GM18519 (cell line): Measurements from ENCODE around the gene MGAT4B.

ENCODE experiments used
- ATAC-seq: cut with Tn5 transposase; IDR thresholded peaks from one replicate; pipeline ENCODE4 v1.9.1; 2021; ENCODE audit warnings: mild to moderate bottlenecking, moderate library complexity; ENCODE audit not compliant: unreplicated experiment, low FRiP score

MGAT4B gene

GRCh38 chr5:179773686-179774040 is 33.0 kb downstream of the MGAT4B start:
- no peak for ATAC-seq

GRCh38 chr5:179772351-179772750 is 34.3 kb downstream of the MGAT4B start:
- ATAC-seq = no peak

GRCh38 chr5:179771311-179771895 is 35.3 kb downstream of the MGAT4B start:
- ATAC-seq = no peak

- ATAC-seq = no peak
Measured at GRCh38 chr5:179769796-179770195, 36.9 kb downstream of the MGAT4B start.

GRCh38 chr5:179769271-179769670 is 37.4 kb downstream of the MGAT4B start:
- no peak for ATAC-seq

- no peak for ATAC-seq
Measured at GRCh38 chr5:179768326-179769085, 38.2 kb downstream of the MGAT4B start.

GRCh38 chr5:179767496-179768100 is 39.1 kb downstream of the MGAT4B start:
- no peak for ATAC-seq

- ATAC-seq = no peak
Measured at GRCh38 chr5:179766726-179767455, 39.8 kb downstream of the MGAT4B start.

- no peak for ATAC-seq
Measured at GRCh38 chr5:179766021-179766725, 40.5 kb downstream of the MGAT4B start.

- no peak for ATAC-seq
Measured at GRCh38 chr5:179765400-179765799, 41.3 kb downstream of the MGAT4B start.

- no peak for ATAC-seq
Measured at GRCh38 chr5:179764056-179764455, 42.6 kb downstream of the MGAT4B start.

GRCh38 chr5:179763215-179763945 is 43.3 kb downstream of the MGAT4B start:
- no peak for ATAC-seq

- no peak for ATAC-seq
Measured at GRCh38 chr5:179762781-179763176, 43.9 kb downstream of the MGAT4B start.

GRCh38 chr5:179762079-179762780 is 44.4 kb downstream of the MGAT4B start:
- ATAC-seq = no peak

- peak; percentile 42 for ATAC-seq
Measured at GRCh38 chr5:179759581-179760551, 46.8 kb downstream of the MGAT4B start.

GRCh38 chr5:179758955-179759354 is 47.7 kb downstream of the MGAT4B start:
- ATAC-seq = no peak

- ATAC-seq = no peak
Measured at GRCh38 chr5:179755022-179755421, 51.6 kb downstream of the MGAT4B start.

GRCh38 chr5:179753971-179754370 is 52.7 kb downstream of the MGAT4B start:
- no peak for ATAC-seq
